ENCODE measurements around the gene CCT8.
"Not testable (repeated sequence)": the region's sequence is repeated elsewhere in the genome, so short reads cannot be mapped to it uniquely, and the experiment has no call there.

CCT8 gene

GRCh38 chr21:29024474-29025327 lies 48.7 kb downstream of the CCT8 start, which contains the start of gene USP16:
USP16 (plus strand) TSS chr21:29024668; CDS start chr21:29027914, 3,246 bp downstream.
- in situ Hi-C loops (cut with MboI; ENCODE audit: low sequenced_read_pairs): no loop called here

GRCh38 chr21:29022166-29022565 lies 51.3 kb downstream of the CCT8 start:
- in situ Hi-C loops (cut with MboI; ENCODE audit: low sequenced_read_pairs): no loop called here

GRCh38 chr21:29018540-29018939 lies 54.9 kb downstream of the CCT8 start:
- in situ Hi-C loops (cut with MboI; ENCODE audit: low sequenced_read_pairs): no loop called here

GRCh38 chr21:29017639-29018237 lies 55.7 kb downstream of the CCT8 start:
- in situ Hi-C loops (cut with MboI; ENCODE audit: low sequenced_read_pairs): no loop called here

GRCh38 chr21:29011236-29011635 lies 62.2 kb downstream of the CCT8 start:
- in situ Hi-C loops (cut with MboI; ENCODE audit: low sequenced_read_pairs): not testable (repeated sequence)

GRCh38 chr21:29008367-29008766 lies 65.1 kb downstream of the CCT8 start:
- in situ Hi-C loops (cut with MboI; ENCODE audit: low sequenced_read_pairs): no loop called here

GRCh38 chr21:29007810-29008209 lies 65.6 kb downstream of the CCT8 start:
- in situ Hi-C loops (cut with MboI; ENCODE audit: low sequenced_read_pairs): no loop called here

- in situ Hi-C loops (cut with MboI; ENCODE audit: low sequenced_read_pairs): no loop called here
These were observed 66.3 kb downstream of the CCT8 start for GRCh38 chr21:29007135-29007534.

Measured in HL-60/S4 treated with phorbol 12-myristate 13-acetate at 8.2 ng/mL for 4 days and 3 days (cell line).